GM08714 (cell line): ENCODE measurements around the gene UBE2K.

Source experiments
- H3K4me3 ChIP-seq: fragments of 200-500 bp; sonication (Bioruptor generic); 2 replicates; pipeline ENCODE4 v1.5.1; 2014; ENCODE audit warnings: mild to moderate bottlenecking, low read length, inconsistent platforms
- ZNF274 ChIP-seq: IDR thresholded peaks from 2 replicates; pipeline ENCODE4 v1.6.1; 2012; ENCODE audit warnings: mild to moderate bottlenecking, low read depth, low read length

Gene UBE2K

GRCh38 chr4:39825741-39826231 is 127.8 kb downstream of the UBE2K start:
- no peak for TF ChIP-seq ZNF274
- H3K4me3 ChIP-seq, result no peak overlapping the region
